GM12874 (cell line): ENCODE results near the gene NADK.

ENCODE experiments used
- CTCF ChIP-seq: IDR thresholded peaks from 2 replicates; pipeline ENCODE4 v1.5.1; 2011; ENCODE audit warnings: low read depth, mild to moderate bottlenecking, control low read depth, low read length, moderate library complexity; ENCODE audit not compliant: insufficient read depth

NADK gene

GRCh38 chr1:1815606-1816281 lies 37.5 kb upstream of the NADK start:
- TF ChIP-seq CTCF, result no peak

GRCh38 chr1:1809489-1809888 lies 31.2 kb upstream of the NADK start:
- no peak for TF ChIP-seq CTCF

- TF ChIP-seq CTCF, result no peak
Measured at GRCh38 chr1:1808206-1808605, 29.9 kb upstream of the NADK start.

GRCh38 chr1:1806890-1807289 lies 28.6 kb upstream of the NADK start:
- no peak for TF ChIP-seq CTCF

GRCh38 chr1:1804301-1804700 lies 26.0 kb upstream of the NADK start:
- TF ChIP-seq CTCF, result no peak

- TF ChIP-seq CTCF, result no peak
Measured at GRCh38 chr1:1802871-1803270, 24.6 kb upstream of the NADK start.

- TF ChIP-seq CTCF, result no peak
Measured at GRCh38 chr1:1799716-1800115, 21.4 kb upstream of the NADK start.
